ENCODE results near the gene CHRNE.

DNA sequence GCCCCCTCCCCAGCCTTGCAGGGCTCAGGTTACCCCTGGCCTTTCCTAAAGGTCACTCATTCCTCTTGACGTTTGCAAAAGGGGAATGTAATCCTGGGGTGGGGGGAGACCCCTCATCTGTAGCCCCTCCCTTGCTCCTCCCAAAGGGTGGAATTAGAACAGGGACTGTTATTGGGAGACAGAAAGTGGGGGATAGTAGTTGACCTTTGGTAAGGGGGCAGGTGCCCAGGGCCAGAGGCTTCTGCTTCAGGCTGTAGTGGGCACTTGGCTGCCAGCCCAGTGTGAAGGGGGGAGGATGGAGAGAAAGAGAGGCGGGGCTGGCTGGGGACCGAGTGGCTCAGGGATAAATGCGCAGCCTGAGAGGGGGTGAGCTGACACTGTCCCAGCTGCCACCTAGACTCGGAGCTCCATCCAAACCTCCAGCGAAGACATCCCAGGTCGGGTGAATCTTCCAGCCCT, 47.9 kb upstream of the CHRNE start, which contains the start of gene ENO3:
- TF ChIP-seq, protein P1, sequence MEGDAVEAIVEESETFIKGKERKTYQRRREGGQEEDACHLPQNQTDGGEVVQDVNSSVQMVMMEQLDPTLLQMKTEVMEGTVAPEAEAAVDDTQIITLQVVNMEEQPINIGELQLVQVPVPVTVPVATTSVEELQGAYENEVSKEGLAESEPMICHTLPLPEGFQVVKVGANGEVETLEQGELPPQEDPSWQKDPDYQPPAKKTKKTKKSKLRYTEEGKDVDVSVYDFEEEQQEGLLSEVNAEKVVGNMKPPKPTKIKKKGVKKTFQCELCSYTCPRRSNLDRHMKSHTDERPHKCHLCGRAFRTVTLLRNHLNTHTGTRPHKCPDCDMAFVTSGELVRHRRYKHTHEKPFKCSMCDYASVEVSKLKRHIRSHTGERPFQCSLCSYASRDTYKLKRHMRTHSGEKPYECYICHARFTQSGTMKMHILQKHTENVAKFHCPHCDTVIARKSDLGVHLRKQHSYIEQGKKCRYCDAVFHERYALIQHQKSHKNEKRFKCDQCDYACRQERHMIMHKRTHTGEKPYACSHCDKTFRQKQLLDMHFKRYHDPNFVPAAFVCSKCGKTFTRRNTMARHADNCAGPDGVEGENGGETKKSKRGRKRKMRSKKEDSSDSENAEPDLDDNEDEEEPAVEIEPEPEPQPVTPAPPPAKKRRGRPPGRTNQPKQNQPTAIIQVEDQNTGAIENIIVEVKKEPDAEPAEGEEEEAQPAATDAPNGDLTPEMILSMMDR (IDR thresholded peaks at IDR 0.05): no peak
- TF ChIP-seq POLR2A (IDR thresholded peaks at IDR 0.05): no peak

Measured in adrenal gland (tissue), 5 donors.